Gastroesophageal sphincter (tissue), 3 donors: ENCODE measurements around the gene DCTN5.

Experiments used
- CTCF ChIP-seq, 4 experiments: fragments of 200-600 bp in 2 of 4; fragments of 450-650 bp in 2 of 4; sonication (generic) in 1 of 4; IDR thresholded peaks; one replicate each; pipeline ENCODE4 v1.5.1; 2017 to 2019; ENCODE audit warnings: antibody characterized with exemption in 4 of 4, mild to moderate bottlenecking in 2 of 4, moderate library complexity in 2 of 4
- POLR2A ChIP-seq, 2 donors: fragments of 450-650 bp; IDR thresholded peaks; one replicate each; pipeline ENCODE4 v1.6.1; 2017; ENCODE audit warnings: antibody characterized with exemption in 2 of 2, mild to moderate bottlenecking in 2 of 2, moderate library complexity in 1 of 2

DNA sequence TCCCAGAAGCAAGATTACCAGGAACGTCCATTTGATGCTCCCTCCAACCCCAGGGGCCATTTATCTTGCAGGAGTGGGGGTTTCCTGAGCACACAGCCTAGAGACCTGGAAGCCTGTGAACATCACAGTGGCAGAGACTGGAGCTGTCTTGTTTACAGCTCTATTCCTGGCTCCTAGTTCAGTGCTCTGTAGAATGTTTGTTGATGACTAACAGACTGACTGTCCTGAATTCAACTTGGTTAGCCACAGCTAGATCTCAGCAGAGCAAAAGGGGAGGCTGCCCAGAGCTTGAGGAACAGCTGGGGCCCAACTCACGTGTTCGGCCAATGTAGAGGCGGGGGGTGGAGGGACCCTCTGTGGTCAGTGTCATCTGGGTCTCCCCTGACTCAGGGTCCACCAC is 65.2 kb downstream of the DCTN5 start:
- TF ChIP-seq CTCF (IDR thresholded peaks at IDR 0.05) (no peak), POLR2A (IDR thresholded peaks at IDR 0.05) (no peak)
